Measurements from ENCODE around the gene STK38. TPM values are rescaled to one million over a fixed set of nuclear protein-coding genes. Genes with fewer than 3 reads are reported as not detected.

STK38 gene
- total RNA-seq, 1 experiment from 2014 or later, result 44.7 TPM

- ChIA-PET POLR2A (interaction anchor here (0.6 kb wide), 1 partner anchor 66 kb away, joined by 3 read pairs; no protein-coding TSS in a partner anchor), CTCF (no interaction called here)
- no TSS peak for BruUV-seq (replicated peaks)
- DNase-seq (ENCODE audit: low read depth, low spot score) (no peak), ATAC-seq (no peak)
- Histone ChIP-seq H3K27ac (ENCODE audit: low read length) (no peak overlapping the region), H3K36me3 (ENCODE audit: control insufficient read depth, insufficient read depth, low read length) (peaks cover 4% of the 10 kb centered on the region; the same call in 1 of the 2 replicates), H3K9me3 (ENCODE audit: control insufficient read depth, insufficient read depth, low read depth, low read length) (no peaks in the 10 kb centered on the region), H3K27me3 (ENCODE audit: control insufficient read depth, insufficient read depth, low read length) (no peaks in the 10 kb centered on the region), H3K4me3 (ENCODE audit: low read depth in 2 of 2, low read length in 2 of 2) (no peak overlapping the region), H3K4me1 (ENCODE audit: control insufficient read depth, insufficient read depth, low read length) (no peaks in the 10 kb centered on the region)
- intact Hi-C loops (cut with micrococcal nuclease; ENCODE audit: unreplicated experiment), result no loop called here
- in situ Hi-C loops (cut with HindIII; ENCODE audit: low pct_unique_long_range_greater_than_20kb, low sequenced_read_pairs), result no loop called here
- TF ChIP-seq REST (IDR thresholded peaks at IDR 0.05; ENCODE audit: insufficient read depth in 1 of 2, low read depth in 2 of 2, low read length in 1 of 2) (no peak), CTCF (IDR thresholded peaks at IDR 0.05) (no peak), TCF7L2 (IDR thresholded peaks at IDR 0.05; ENCODE audit: low read depth, low read length) (no peak), SIN3A (IDR thresholded peaks at IDR 0.05; ENCODE audit: borderline replicate concordance, insufficient read depth, low read depth, low read length) (no peak), POLR2AphosphoS5 (IDR thresholded peaks at IDR 0.05; ENCODE audit: low read depth, low read length) (no peak)
Measured at GRCh38 chr6:36506611-36507010, 40.7 kb downstream of the STK38 start.

- POLR2A ChIA-PET, result no interaction called here
- no peak for TF ChIP-seq REST (IDR thresholded peaks at IDR 0.05; ENCODE audit: insufficient read depth in 1 of 2, low read depth in 2 of 2, low read length in 1 of 2)
- TF ChIP-seq TCF7L2 (IDR thresholded peaks at IDR 0.05; ENCODE audit: low read depth, low read length), result no peak
- TF ChIP-seq POLR2AphosphoS5 (IDR thresholded peaks at IDR 0.05; ENCODE audit: low read depth, low read length), result no peak
- no peak for TF ChIP-seq CTCF (IDR thresholded peaks at IDR 0.05)
- Histone ChIP-seq H3K27me3 (ENCODE audit: control insufficient read depth, insufficient read depth, low read length) (no peaks in the 10 kb centered on the region), H3K36me3 (ENCODE audit: control insufficient read depth, insufficient read depth, low read length) (peaks cover 4% of the 10 kb centered on the region; the same call in 1 of the 2 replicates), H3K4me1 (ENCODE audit: control insufficient read depth, insufficient read depth, low read length) (no peaks in the 10 kb centered on the region), H3K4me3 (ENCODE audit: low read depth in 2 of 2, low read length in 2 of 2) (no peak overlapping the region), H3K9me3 (ENCODE audit: control insufficient read depth, insufficient read depth, low read depth, low read length) (no peaks in the 10 kb centered on the region), H3K27ac (ENCODE audit: low read length) (no peak overlapping the region)
- no peak for DNase-seq (ENCODE audit: low read depth, low spot score)
- CTCF ChIA-PET, result no interaction called here
- intact Hi-C loops (cut with micrococcal nuclease; ENCODE audit: unreplicated experiment), result no loop called here
- in situ Hi-C loops (cut with HindIII; ENCODE audit: low pct_unique_long_range_greater_than_20kb, low sequenced_read_pairs), result no loop called here
- ATAC-seq, result no peak
- no TSS peak for BruUV-seq (replicated peaks)
Measured at GRCh38 chr6:36505744-36506534, 41.3 kb downstream of the STK38 start.
